OCI-LY7 (cell line): ENCODE data around the gene ATP6V1D.

Experiments used
- CTCF ChIP-seq: fragments of 200-600 bp; sonication (generic); conservative IDR thresholded peaks from 2 replicates; pipeline ENCODE4 v1.5.1; 2014; ENCODE audit warnings: mild to moderate bottlenecking, antibody characterized with exemption, low read length, moderate library complexity, mixed read lengths
- EZH2phosphoT487 ChIP-seq: fragments of 200-600 bp; sonication (generic); IDR thresholded peaks from 2 replicates; pipeline ENCODE4 v1.6.1; 2018; ENCODE audit warnings: low read depth, borderline replicate concordance, mild to moderate bottlenecking, mixed run types, antibody characterized with exemption, low read length, moderate library complexity, mixed read lengths

- no peak for TF ChIP-seq CTCF
- TF ChIP-seq EZH2phosphoT487 = no peak
These were observed 36.9 kb upstream of the ATP6V1D start for GRCh38 chr14:67396381-67396970.
